ENCODE measurements around the gene TNFAIP8.
"Not testable (repeated sequence)": the region's sequence is repeated elsewhere in the genome, so short reads cannot be mapped to it uniquely, and the experiment has no call there.

TNFAIP8 gene

GRCh38 chr5:119393746-119394145 is 37.9 kb downstream of the TNFAIP8 start:
- DNase-seq (ENCODE audit: low read depth in 2 of 2) = no peak

- DNase-seq (ENCODE audit: low read depth in 2 of 2) = no peak
Observed at GRCh38 chr5:119395080-119395836, 39.4 kb downstream of the TNFAIP8 start.

GRCh38 chr5:119396030-119396664 is 40.3 kb downstream of the TNFAIP8 start:
- no peak for DNase-seq (ENCODE audit: low read depth in 2 of 2)

GRCh38 chr5:119397518-119398380 is 41.9 kb downstream of the TNFAIP8 start:
- no peak for DNase-seq (ENCODE audit: low read depth in 2 of 2)

- no peak for DNase-seq (ENCODE audit: low read depth in 2 of 2)
Observed at GRCh38 chr5:119398727-119399466, 43.1 kb downstream of the TNFAIP8 start.

GRCh38 chr5:119400245-119400644 is 44.4 kb downstream of the TNFAIP8 start:
- DNase-seq (ENCODE audit: low read depth in 2 of 2) = no peak

GRCh38 chr5:119402081-119402480 is 46.3 kb downstream of the TNFAIP8 start:
- DNase-seq (ENCODE audit: low read depth in 2 of 2) = no peak

- DNase-seq (ENCODE audit: low read depth in 2 of 2) = no peak
Observed at GRCh38 chr5:119402555-119402954, 46.7 kb downstream of the TNFAIP8 start.

GRCh38 chr5:119404033-119404432 is 48.2 kb downstream of the TNFAIP8 start:
- no peak for DNase-seq (ENCODE audit: low read depth in 2 of 2)

- no peak for DNase-seq (ENCODE audit: low read depth in 2 of 2)
Observed at GRCh38 chr5:119405419-119405818, 49.6 kb downstream of the TNFAIP8 start.

GRCh38 chr5:119406551-119407110 is 50.8 kb downstream of the TNFAIP8 start:
- no peak for DNase-seq (ENCODE audit: low read depth in 2 of 2)

GRCh38 chr5:119409235-119409815 is 53.5 kb downstream of the TNFAIP8 start:
- no peak for DNase-seq (ENCODE audit: low read depth in 2 of 2)

GRCh38 chr5:119410448-119411159 is 54.8 kb downstream of the TNFAIP8 start:
- DNase-seq (ENCODE audit: low read depth in 2 of 2) = no peak

- DNase-seq (ENCODE audit: low read depth in 2 of 2) = no peak
Observed at GRCh38 chr5:119411361-119412278, 55.8 kb downstream of the TNFAIP8 start.

GRCh38 chr5:119412279-119413227 is 56.7 kb downstream of the TNFAIP8 start:
- no peak for DNase-seq (ENCODE audit: low read depth in 2 of 2)

- not testable (repeated sequence) for DNase-seq (ENCODE audit: low read depth in 2 of 2)
Observed at GRCh38 chr5:119414124-119414734, 58.4 kb downstream of the TNFAIP8 start.

GRCh38 chr5:119417891-119418605 is 62.2 kb downstream of the TNFAIP8 start:
- DNase-seq (ENCODE audit: low read depth in 2 of 2) = no peak

All from activated CD4-positive, alpha-beta T cell treated with anti-CD3 and anti-CD28 coated beads for 24 hours (primary cell).